Activated T-helper 17 cell treated with anti-CD3 and anti-CD28 coated beads, Interleukin-2, amount 50 U/mL, for 72 hours (primary cell): Measurements from ENCODE around the gene FMN1. TPM values are rescaled to one million over a fixed set of nuclear protein-coding genes. Genes with fewer than 3 reads are reported as not detected.

ENCODE experiments used
- ATAC-seq: fragments of 150-1000 bp; cut with Tn5 transposase; replicated peaks from 2 replicates; pipeline ENCODE4 v1.10.0; 2021; ENCODE audit warnings: mild to moderate bottlenecking, moderate library complexity
- H3K27ac Mint-ChIP-seq: one replicate; pipeline ENCODE4 v1.8.0; 2022; ENCODE audit warnings: mixed read lengths
- H3K27me3 Mint-ChIP-seq: one replicate; pipeline ENCODE4 v1.8.0; 2022; ENCODE audit warnings: mixed read lengths
- H3K36me3 Mint-ChIP-seq: one replicate; pipeline ENCODE4 v1.8.0; 2022; ENCODE audit warnings: low read depth, mild to moderate bottlenecking, mixed read lengths
- H3K4me1 Mint-ChIP-seq: one replicate; pipeline ENCODE4 v1.8.0; 2022; ENCODE audit warnings: mixed read lengths
- H3K4me3 Mint-ChIP-seq: one replicate; pipeline ENCODE4 v1.8.0; 2022; ENCODE audit warnings: mild to moderate bottlenecking, mixed read lengths
- H3K9me3 Mint-ChIP-seq: one replicate; pipeline ENCODE4 v1.8.0; 2022; ENCODE audit warnings: mixed read lengths
- total RNA-seq, 2 donors: library from RNA; stranded (reverse); gene quantifications; one replicate each; pipeline ENCODE4 v1.2.3, GENCODE V29; 2022

Gene FMN1
- 1 to 10 TPM; 1.0 to 2.0 TPM for total RNA-seq

GRCh38 chr15:33194704-33195670 is at the start of gene FMN1:
TSS of gene FMN1 (minus strand) at chr15:33194714. CDS start at chr15:33154914, 39,800 bp downstream.
- Mint-ChIP-seq H3K9me3 (no peaks in the 10 kb centered on the region), H3K36me3 (no peaks in the 10 kb centered on the region), H3K27ac (no peak within 1 kb of the TSS), H3K27me3 (peaks cover 8% of the 10 kb centered on the region), H3K4me3 (peak within 1 kb of the TSS; percentile 74), H3K4me1 (peaks cover 1% of the 10 kb centered on the region)
- ATAC-seq = peak; percentile 93

GRCh38 chr15:33243869-33244268 is 49.4 kb upstream of the FMN1 start:
- Mint-ChIP-seq H3K4me1 (no peaks in the 10 kb centered on the region), H3K27me3 (no peaks in the 10 kb centered on the region), H3K27ac (no peak overlapping the region), H3K9me3 (no peaks in the 10 kb centered on the region), H3K4me3 (no peak overlapping the region), H3K36me3 (no peaks in the 10 kb centered on the region)
- no peak for ATAC-seq

GRCh38 chr15:33243393-33243792 is 48.9 kb upstream of the FMN1 start:
- Mint-ChIP-seq H3K27me3 (no peaks in the 10 kb centered on the region), H3K9me3 (no peaks in the 10 kb centered on the region), H3K27ac (no peak overlapping the region), H3K4me1 (no peaks in the 10 kb centered on the region), H3K36me3 (no peaks in the 10 kb centered on the region), H3K4me3 (no peak overlapping the region)
- ATAC-seq = no peak

- H3K4me3 Mint-ChIP-seq = no peak overlapping the region
- no peak overlapping the region for H3K27ac Mint-ChIP-seq
- peak; percentile 45 for ATAC-seq
- no peaks in the 10 kb centered on the region for H3K36me3 Mint-ChIP-seq
- no peaks in the 10 kb centered on the region for H3K9me3 Mint-ChIP-seq
- no peaks in the 10 kb centered on the region for H3K4me1 Mint-ChIP-seq
- no peaks in the 10 kb centered on the region for H3K27me3 Mint-ChIP-seq
Observed at GRCh38 chr15:33242669-33243191, 48.2 kb upstream of the FMN1 start.

- ATAC-seq = peak; percentile 86
- Mint-ChIP-seq H3K4me1 (no peaks in the 10 kb centered on the region), H3K36me3 (no peaks in the 10 kb centered on the region), H3K27ac (peak overlapping the region; percentile 5), H3K9me3 (no peaks in the 10 kb centered on the region), H3K27me3 (peaks cover 4% of the 10 kb centered on the region), H3K4me3 (no peak overlapping the region)
Observed at GRCh38 chr15:33242165-33242564, 47.7 kb upstream of the FMN1 start.

- ATAC-seq = no peak
- no peaks in the 10 kb centered on the region for H3K36me3 Mint-ChIP-seq
- H3K4me3 Mint-ChIP-seq = no peak overlapping the region
Observed at GRCh38 chr15:33236841-33237509, 42.5 kb upstream of the FMN1 start.

GRCh38 chr15:33234020-33234461 is 39.5 kb upstream of the FMN1 start:
- Mint-ChIP-seq H3K36me3 (no peaks in the 10 kb centered on the region), H3K4me1 (no peaks in the 10 kb centered on the region), H3K27me3 (peaks cover 24% of the 10 kb centered on the region), H3K9me3 (no peaks in the 10 kb centered on the region), H3K4me3 (no peak overlapping the region), H3K27ac (no peak overlapping the region)
- no peak for ATAC-seq

More at GRCh38 chr15:33236841-33237509, 42.5 kb upstream of the FMN1 start:
- H3K4me1 Mint-ChIP-seq = no peaks in the 10 kb centered on the region
- H3K27me3 Mint-ChIP-seq = peaks cover 24% of the 10 kb centered on the region
- H3K27ac Mint-ChIP-seq = no peak overlapping the region
- no peaks in the 10 kb centered on the region for H3K9me3 Mint-ChIP-seq

- H3K9me3 Mint-ChIP-seq = no peaks in the 10 kb centered on the region
- H3K4me1 Mint-ChIP-seq = peaks cover 4% of the 10 kb centered on the region
- no peaks in the 10 kb centered on the region for H3K36me3 Mint-ChIP-seq
- H3K27ac Mint-ChIP-seq = no peak overlapping the region
- H3K27me3 Mint-ChIP-seq = no peaks in the 10 kb centered on the region
- no peak overlapping the region for H3K4me3 Mint-ChIP-seq
- peak; percentile 95 for ATAC-seq
Observed at GRCh38 chr15:33226559-33227181, 32.2 kb upstream of the FMN1 start.

GRCh38 chr15:33218071-33218491 is 23.6 kb upstream of the FMN1 start:
- no peak for ATAC-seq
- H3K4me1 Mint-ChIP-seq = no peaks in the 10 kb centered on the region

GRCh38 chr15:33215941-33216872 is 21.7 kb upstream of the FMN1 start:
- ATAC-seq = no peak
- H3K27ac Mint-ChIP-seq = no peak overlapping the region
- H3K36me3 Mint-ChIP-seq = no peaks in the 10 kb centered on the region
- H3K9me3 Mint-ChIP-seq = no peaks in the 10 kb centered on the region
- H3K4me1 Mint-ChIP-seq = no peaks in the 10 kb centered on the region
- H3K4me3 Mint-ChIP-seq = no peak overlapping the region
- peaks cover 4% of the 10 kb centered on the region for H3K27me3 Mint-ChIP-seq

More at GRCh38 chr15:33218071-33218491, 23.6 kb upstream of the FMN1 start:
- peaks cover 4% of the 10 kb centered on the region for H3K27me3 Mint-ChIP-seq
- no peaks in the 10 kb centered on the region for H3K9me3 Mint-ChIP-seq
- no peak overlapping the region for H3K4me3 Mint-ChIP-seq
- H3K36me3 Mint-ChIP-seq = no peaks in the 10 kb centered on the region
- H3K27ac Mint-ChIP-seq = no peak overlapping the region

GRCh38 chr15:33211176-33211808 is 16.8 kb upstream of the FMN1 start:
- ATAC-seq = no peak
- Mint-ChIP-seq H3K4me3 (no peak overlapping the region), H3K27ac (no peak overlapping the region), H3K4me1 (peaks cover 6% of the 10 kb centered on the region), H3K9me3 (no peaks in the 10 kb centered on the region), H3K27me3 (no peaks in the 10 kb centered on the region), H3K36me3 (no peaks in the 10 kb centered on the region)

GRCh38 chr15:33209575-33210481 is 15.3 kb upstream of the FMN1 start:
- ATAC-seq = peak; percentile 90
- H3K9me3 Mint-ChIP-seq = no peaks in the 10 kb centered on the region
- no peaks in the 10 kb centered on the region for H3K27me3 Mint-ChIP-seq
- peak overlapping the region; percentile 18 for H3K4me3 Mint-ChIP-seq
- peak overlapping the region; percentile 58 for H3K27ac Mint-ChIP-seq
- H3K36me3 Mint-ChIP-seq = no peaks in the 10 kb centered on the region
- H3K4me1 Mint-ChIP-seq = peaks cover 6% of the 10 kb centered on the region
